NCI-H82 (cell line): ENCODE results near the gene SLC22A12.
"Not testable (repeated sequence)": the region's sequence is repeated elsewhere in the genome, so short reads cannot be mapped to it uniquely, and the experiment has no call there.

Source experiments
- DNase-seq: peaks from one replicate; lab custom pipeline; 2025; lab: John Stamatoyannopoulos, UW

Gene SLC22A12

DNA sequence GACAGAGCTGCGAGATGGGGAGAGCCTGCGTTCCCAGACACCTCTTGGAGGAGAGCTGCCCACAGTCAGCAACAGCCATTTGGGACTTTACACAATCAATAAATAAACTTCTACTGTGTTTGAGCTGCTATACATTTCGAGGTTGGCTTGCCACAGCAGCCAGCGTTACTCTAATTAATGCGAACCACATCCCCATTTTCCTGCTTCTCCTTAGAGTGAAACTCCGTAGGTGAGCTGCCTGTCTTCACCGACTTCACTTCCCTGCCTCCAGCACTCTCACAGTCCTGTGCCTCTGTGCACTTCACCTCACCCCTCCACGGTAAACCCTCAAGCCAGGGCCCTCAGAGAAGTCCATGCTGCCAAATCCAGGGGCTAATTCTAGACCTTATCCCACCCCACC, 5.9 kb upstream of the SLC22A12 start:
- DNase-seq = no peak

DNA sequence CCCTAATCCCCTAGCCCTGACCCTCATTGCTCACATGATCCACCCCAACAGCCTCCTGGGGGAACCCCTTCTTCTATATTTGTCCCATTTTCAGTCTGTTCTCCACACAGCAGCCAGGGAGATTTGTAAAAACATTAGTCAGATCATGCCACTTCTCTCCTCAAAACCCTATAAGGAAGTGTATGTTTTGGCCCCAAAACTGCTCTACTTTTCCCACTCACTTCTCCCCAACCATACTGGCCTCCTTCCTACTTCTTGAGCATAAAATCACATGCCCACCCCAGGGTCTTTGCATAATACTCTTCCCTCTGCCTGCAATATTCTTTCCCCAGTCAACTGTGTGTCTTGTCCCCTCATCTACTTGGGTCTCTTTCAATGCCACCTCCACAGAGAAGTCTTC, 4.7 kb upstream of the SLC22A12 start:
- DNase-seq = no peak

DNA sequence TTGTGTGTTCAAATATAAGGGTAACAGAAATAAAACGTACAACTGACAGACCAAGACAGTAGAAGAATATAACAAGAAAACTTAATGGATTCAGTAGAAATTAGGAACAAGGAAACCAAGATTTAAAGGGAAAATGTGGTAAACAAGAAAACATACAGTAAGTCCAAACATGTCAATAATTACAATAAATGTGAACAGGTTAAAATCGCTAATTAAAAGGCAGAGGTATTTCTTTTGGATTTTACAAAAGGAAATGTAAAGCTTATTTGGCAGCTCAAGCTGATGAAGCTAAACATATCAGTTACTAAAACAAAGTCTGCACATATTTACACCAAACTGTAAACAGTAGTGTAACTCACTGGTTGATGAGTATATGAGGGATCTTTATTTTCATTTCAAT, 2.3 kb upstream of the SLC22A12 start:
- DNase-seq = no peak

DNA sequence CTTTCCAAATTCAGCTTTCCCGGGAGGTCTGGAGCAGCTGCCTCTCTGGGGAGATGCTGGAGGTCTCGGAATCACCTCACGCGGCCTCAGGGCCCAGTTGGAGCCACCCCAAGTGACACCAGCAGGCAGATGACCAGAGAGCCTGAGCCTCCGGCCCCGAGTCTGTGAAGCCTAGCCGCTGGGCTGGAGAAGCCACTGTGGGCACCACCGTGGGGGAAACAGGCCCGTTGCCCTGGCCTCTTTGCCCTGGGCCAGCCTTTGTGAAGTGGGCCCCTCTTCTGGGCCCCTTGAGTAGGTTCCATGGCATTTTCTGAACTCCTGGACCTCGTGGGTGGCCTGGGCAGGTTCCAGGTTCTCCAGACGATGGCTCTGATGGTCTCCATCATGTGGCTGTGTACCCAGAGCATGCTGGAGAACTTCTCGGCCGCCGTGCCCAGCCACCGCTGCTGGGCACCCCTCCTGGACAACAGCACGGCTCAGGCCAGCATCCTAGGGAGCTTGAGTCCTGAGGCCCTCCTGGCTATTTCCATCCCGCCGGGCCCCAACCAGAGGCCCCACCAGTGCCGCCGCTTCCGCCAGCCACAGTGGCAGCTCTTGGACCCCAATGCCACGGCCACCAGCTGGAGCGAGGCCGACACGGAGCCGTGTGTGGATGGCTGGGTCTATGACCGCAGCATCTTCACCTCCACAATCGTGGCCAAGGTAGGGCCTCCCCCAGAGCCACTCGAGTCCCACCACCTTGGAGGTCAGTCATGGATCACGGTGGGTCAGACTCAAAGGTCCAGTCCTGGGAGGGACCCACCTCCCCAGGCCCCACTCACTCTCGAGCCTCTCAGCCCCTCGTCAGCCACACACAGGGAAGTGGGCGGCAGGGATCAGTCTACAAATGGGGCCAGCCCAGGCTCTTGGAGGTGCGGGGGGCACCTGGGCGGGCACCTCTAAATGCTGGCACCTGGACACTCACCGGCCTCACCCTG, 525 bp downstream of the SLC22A12 start:
- DNase-seq = no peak

DNA sequence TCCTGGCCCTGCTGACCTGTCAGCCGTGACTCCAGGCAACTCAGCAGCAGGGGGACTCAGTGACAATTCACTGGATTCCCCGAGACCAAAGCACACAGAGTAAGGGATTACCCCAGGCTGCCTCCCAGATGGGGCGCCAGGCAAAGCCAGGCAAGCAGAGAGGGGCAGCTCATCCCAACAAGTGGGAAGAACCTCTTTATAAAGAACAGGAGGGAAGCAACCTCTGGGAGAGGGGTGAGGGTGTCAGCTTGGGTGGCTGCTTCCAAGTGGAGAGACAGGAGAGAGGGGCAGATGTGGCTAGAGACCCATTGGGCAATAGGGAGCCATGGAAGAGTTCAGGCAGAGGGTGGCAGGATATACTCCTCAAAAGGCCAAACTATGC, 1.2 kb downstream of the SLC22A12 start:
- DNase-seq = no peak

DNA sequence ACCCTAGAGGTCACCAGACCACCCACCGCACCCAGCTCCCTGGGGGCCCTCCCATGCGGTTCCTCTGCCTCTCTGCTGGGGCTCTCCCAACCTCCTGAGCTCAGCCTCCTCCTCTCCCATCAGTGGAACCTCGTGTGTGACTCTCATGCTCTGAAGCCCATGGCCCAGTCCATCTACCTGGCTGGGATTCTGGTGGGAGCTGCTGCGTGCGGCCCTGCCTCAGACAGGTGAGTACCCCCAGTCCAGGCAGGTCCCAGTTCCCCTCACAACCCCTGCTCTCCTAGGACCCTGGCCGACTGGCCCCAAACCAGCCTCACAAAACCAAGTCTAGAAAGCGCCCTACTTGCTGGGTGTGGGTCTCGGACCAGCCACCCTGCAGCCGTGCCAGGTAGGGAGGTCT, 1.6 kb downstream of the SLC22A12 start:
- DNase-seq = no peak

DNA sequence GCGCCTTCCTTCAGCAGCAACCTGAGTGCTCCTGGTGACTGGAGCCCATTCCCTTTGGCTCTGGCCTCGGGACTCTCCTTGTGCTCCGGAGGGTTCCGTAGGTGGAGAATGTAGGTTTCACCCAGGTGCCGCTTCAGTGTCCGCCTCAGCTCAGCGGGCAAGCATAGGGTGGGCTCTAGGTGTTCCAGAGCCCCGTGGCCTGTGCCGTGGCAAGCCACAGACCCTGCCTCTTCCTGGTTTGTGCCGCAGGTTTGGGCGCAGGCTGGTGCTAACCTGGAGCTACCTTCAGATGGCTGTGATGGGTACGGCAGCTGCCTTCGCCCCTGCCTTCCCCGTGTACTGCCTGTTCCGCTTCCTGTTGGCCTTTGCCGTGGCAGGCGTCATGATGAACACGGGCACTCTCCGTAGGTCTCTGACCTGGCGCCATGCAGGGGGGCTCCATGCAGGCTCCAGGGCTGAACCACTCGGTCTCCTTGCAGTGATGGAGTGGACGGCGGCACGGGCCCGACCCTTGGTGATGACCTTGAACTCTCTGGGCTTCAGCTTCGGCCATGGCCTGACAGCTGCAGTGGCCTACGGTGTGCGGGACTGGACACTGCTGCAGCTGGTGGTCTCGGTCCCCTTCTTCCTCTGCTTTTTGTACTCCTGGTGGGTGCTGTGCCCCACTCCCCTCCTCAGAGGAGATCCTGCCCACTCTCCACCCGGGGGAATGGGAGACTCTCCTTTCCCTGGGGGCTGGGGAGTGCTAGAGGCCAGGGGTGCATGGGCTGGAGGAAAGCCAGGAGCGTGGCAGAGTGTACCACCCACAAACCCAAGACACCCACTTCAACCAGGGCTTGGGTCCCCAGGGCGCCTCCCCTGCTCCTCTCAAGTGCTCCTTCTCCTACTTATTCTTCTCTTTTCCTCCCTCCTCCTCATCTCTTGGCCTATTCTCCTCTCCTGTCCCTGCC, 2.4 kb downstream of the SLC22A12 start:
- DNase-seq = no peak

DNA sequence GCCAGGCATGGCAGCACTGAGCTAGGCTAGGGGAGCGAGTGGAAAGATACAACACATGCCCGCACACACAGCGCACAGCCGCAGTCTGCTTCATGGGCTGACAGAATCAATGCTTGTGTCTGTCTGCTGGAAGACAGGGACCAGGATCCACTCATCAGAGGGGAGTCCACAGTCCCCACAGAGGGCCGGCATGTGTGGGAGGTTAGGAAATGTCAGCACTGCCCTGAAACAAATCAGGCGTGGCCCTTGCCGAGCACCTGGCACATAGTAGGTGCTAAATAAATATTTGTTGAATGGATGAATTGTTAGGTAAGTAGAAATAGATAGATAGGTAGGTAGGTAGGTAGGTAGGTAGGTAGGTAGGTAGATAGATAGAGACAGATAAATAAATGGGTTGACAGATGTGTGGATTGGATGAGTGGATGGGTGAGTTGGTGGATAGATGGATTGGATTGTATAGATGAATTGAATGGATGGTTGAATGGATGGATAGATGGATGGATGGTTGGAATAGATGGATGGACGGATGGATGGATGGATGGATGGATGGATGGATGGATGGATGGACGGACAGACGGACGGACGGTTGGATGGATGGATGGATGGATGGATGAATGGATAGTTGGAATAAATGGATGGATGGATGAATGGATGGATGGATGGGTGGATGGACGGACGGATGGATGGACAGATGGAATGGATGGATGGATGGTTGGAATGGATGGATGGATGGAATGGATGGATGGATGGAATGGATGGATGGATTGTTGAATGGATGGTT, 3.3 kb downstream of the SLC22A12 start:
- no peak for DNase-seq

DNA sequence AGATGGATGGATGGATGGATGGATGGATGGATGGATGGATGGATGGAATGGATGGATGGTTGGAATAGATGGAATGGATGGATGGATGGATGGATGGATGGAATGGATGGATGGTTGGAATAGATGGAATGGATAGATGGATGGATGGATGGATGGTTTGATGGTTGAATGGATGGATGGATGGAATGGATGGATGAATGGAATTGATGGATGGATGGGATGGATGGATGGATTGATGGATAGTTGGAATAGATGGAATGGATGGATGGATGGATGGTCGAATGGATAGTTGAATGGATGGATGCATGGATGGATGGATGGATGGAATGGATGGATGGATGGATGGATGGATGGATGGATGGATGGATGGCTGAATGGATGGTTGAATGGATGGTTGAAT, 4.9 kb downstream of the SLC22A12 start:
- not testable (repeated sequence) for DNase-seq

DNA sequence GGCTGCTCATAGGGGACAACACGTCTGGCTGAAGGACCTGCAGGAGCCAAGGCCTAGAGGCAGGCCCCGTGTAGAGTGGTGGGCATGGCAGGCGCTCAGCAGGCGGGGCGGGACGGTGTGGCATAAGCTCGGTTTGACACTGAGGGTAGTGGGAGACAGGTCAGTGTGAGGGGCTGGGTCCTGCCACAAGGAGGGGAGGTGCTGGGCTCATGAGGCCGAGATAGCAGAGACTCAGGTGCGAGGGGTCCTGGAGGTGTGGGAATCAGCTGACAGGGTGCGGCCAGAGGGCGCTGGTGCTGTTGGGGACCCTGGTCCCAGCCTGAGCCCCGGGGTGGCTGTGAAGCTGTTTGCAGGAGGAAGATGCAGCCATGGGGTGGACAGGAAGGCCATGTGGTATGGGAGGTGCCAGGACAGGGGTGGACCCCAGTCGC, 6.7 kb downstream of the SLC22A12 start:
- no peak for DNase-seq

DNA sequence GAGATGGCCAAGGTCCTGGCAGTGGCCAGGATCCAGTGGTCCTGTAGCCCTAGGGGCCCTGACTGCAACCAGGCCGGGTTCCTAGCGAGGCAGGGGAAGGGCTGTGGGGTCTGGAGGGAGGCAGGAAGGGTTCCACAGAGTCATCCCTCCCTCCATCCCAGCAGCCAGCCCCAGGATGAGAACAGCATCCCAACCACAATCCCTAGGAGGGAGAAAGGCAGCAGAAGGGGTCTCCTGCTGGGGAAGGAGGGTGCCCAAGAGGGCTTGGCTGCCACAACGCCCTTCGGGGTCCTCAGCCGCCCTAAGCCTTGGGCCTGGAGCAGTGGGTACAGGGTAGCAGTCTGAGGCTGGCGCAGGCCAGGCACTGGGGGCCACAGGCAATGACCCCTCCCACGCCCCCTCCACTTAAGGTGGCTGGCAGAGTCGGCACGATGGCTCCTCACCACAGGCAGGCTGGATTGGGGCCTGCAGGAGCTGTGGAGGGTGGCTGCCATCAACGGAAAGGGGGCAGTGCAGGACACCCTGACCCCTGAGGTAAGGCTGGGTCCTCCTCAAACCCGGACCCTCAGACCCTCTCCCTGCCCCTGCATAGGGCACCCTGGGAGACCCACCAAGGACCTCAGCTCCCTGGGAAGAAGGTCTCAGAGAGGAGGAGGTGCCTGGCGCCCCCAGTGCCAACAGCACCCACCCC, 7.2 kb downstream of the SLC22A12 start:
- DNase-seq = no peak

DNA sequence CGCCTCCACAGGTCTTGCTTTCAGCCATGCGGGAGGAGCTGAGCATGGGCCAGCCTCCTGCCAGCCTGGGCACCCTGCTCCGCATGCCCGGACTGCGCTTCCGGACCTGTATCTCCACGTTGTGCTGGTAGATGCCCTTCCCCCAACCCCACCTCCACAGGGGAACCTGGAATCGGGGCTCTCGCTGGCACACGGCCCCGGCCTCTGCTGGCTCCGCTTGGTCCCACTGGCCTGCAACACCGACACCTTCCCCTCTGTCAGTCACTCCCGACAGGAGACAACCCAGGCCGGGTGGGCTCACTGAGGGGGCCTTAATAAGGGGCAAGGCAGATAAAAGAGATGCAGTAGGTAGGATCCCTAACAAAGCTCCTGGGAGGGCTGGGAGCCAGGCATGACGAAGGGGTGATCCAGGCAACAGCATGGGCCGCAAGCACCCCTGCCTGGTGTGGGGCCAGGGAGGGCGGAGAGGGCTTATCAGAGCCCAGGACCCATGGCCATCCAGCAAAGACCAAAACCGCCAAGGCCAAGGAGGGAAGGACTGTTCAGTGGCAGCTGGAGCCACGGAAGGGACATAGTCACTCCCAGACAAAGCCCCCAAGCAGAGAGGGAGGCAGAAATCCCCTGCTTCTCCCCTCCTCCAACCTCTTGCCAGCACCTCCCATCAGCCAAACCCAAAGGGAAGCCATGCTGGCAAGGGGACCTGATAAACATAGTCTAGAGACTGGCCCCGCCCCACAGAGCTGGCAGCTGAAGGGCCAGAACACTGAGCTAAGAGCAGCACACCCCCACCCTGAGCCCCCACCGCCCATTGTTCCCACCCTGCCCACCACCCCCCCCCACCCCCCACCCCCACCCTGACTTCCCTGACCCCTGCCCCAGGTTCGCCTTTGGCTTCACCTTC, 8.0 kb downstream of the SLC22A12 start:
- no peak for DNase-seq

DNA sequence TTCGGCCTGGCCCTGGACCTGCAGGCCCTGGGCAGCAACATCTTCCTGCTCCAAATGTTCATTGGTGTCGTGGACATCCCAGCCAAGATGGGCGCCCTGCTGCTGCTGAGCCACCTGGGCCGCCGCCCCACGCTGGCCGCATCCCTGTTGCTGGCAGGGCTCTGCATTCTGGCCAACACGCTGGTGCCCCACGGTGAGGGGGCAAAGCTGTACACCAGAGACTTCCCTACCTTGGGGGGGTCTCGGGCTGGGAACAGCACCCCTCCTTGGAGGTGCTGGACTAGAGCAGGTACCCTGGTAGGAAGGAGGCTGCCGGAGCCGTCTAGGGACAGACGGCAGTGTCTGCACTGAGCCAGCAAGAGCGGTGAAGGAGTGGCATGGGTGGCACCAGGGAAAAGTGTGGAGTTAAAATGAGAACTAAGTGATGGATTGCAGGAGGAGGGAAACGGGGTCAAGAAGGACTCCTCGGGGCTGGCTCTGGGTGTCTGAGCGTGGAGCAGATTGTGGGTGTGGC, 8.7 kb downstream of the SLC22A12 start:
- DNase-seq = no peak

DNA sequence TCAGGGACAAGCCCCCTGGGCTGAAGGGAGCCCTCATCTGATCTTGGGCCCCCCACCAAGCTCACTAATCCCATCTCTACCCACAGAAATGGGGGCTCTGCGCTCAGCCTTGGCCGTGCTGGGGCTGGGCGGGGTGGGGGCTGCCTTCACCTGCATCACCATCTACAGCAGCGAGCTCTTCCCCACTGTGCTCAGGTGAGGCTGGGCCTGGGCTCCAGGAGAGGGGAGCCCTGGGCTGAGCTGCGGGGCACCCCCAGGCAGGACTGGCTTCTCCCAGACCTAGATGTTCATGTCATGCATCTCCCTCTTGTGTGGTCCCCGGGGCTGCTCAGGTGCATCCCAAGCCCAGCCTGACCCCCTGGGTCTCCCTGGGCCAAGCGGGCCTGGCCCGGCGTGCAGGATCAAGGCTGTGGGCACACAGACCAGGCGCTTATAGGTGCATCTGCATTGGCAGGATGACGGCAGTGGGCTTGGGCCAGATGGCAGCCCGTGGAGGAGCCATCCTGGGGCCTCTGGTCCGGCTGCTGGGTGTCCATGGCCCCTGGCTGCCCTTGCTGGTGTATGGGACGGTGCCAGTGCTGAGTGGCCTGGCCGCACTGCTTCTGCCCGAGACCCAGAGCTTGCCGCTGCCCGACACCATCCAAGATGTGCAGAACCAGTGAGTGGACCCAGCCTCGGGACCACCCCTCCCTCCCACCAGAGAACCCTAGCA, 9.4 kb downstream of the SLC22A12 start:
- no peak for DNase-seq

DNA sequence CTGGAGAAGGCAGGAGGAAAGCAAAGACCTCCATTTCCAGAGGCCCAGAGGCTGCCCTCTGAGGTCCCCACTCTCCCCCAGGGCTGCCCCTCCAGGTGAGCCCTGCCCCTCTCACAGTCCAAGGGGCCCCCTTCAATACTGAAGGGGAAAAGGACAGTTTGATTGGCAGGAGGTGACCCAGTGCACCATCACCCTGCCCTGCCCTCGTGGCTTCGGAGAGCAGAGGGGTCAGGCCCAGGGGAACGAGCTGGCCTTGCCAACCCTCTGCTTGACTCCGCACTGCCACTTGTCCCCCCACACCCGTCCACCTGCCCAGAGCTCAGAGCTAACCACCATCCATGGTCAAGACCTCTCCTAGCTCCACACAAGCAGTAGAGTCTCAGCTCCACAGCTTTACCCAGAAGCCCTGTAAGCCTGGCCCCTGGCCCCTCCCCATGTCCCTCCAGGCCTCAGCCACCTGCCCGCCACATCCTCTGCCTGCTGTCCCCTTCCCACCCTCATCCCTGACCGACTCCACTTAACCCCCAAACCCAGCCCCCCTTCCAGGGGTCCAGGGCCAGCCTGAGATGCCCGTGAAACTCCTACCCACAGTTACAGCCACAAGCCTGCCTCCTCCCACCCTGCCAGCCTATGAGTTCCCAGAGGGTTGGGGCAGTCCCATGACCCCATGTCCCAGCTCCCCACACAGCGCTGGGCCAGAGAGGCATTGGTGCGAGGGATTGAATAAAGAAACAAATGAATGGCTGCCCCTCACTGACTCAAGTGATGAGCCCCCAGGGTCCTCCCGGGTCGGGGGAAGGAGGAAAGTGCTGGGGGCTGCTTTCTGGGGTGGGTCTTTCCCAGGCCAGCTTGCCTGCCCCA, 10.8 kb downstream of the SLC22A12 start:
- no peak for DNase-seq

DNA sequence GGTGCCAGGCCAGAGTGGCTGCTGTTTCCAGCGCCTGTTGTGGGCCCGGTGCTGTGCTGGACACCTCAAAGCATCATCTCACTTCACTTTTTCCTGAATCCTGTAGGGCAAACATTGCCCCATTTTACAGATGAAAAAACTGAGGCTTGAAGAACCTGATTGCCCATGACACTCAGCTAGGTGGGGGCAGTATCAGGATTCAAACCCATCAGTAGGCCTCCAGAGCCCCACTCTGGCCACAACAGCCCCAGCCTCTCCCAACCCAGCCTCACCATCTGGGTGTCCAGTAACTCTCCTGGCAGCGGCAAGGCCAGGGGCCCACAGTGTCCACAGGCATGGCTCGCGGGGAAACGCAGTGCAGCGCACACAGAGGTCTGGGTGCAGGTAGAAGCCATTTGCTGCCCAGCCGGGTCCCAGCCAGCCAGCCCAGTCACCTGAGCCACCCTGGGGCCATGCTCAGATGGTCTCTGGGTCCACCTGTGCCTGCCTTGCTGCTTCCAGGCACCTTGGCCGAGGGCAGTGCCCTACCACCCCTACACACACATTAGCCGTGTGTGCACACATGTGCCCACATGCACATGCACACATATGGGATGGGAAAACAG, 11.5 kb downstream of the SLC22A12 start:
- DNase-seq = no peak

DNA sequence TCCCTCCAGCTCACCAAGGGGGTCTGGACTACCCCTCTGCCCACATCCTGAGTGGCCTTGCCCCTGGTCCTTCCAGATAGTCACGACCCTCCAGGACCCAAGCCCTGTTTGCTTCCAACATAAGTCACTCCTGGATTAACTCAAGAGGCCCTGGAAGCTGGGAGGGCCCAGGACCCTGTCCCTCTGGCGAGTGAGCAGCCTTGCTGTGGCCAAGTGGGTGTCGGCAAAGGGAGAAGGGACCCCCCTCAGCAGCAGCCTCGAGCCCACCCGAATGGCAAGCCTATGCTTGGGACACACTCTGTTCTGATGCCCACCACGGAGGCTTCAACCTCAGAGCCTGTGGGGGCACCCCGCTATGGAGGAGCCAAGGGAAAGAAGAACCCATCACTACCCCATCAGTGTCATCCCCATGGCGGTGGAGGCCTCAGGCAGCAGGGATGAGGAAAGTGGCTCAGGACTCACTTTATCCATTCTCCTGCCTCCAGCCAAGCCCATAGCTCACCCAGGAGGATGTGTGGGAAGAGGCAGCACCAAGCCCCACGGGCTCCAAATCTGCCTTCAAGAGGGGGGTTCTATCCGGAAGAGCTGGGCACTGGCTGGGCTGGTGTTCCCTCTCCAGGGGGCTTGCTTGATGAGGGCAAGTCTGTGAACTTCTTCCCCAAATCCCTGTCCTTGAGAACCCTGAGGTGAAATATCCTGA, 12.5 kb downstream of the SLC22A12 start:
- no peak for DNase-seq
